Lung (tissue), 12 donors: ENCODE measurements around the gene LRIT1. TPM values are rescaled to one million over a fixed set of nuclear protein-coding genes. Genes with fewer than 3 reads are reported as not detected.

Experiments used
- ATAC-seq: fragments of 200-7000 bp; cut with Tn5 transposase; one replicate; pipeline ENCODE4 v1.9.1; 2020; ENCODE audit warnings: moderate number of reproducible peaks; ENCODE audit not compliant: insufficient read depth, low FRiP score
- DNase-seq, 3 donors: peaks; one replicate each; pipeline ENCODE4 v3.0.0-alpha.2; 2013 to 2017
- H3K27ac ChIP-seq, 2 donors: one replicate each; pipeline ENCODE4 v1.5.1; 2013; ENCODE audit warnings: mild to moderate bottlenecking in 2 of 2, moderate library complexity in 2 of 2, control low read depth in 1 of 2, inconsistent platforms in 1 of 2, low read depth in 1 of 2, low read length in 1 of 2
- H3K27me3 ChIP-seq, 3 donors: one replicate each; pipeline ENCODE4 v1.5.1; 2013; ENCODE audit warnings: low read length in 2 of 3; ENCODE audit not compliant: control insufficient read depth in 3 of 3, insufficient read depth in 3 of 3
- H3K36me3 ChIP-seq, 4 donors: one replicate each; pipeline ENCODE4 v1.5.1; 2013; ENCODE audit warnings: low read length in 4 of 4, mild to moderate bottlenecking in 1 of 4, moderate library complexity in 1 of 4; ENCODE audit not compliant: control insufficient read depth in 4 of 4, insufficient read depth in 4 of 4
- H3K4me1 ChIP-seq, 5 donors: one replicate each; pipeline ENCODE4 v1.5.1; 2013; ENCODE audit warnings: low read length in 5 of 5, mild to moderate bottlenecking in 2 of 5, moderate library complexity in 1 of 5; ENCODE audit not compliant: control insufficient read depth in 5 of 5, insufficient read depth in 5 of 5
- H3K4me3 ChIP-seq: one replicate; pipeline ENCODE4 v1.5.1; 2013; ENCODE audit warnings: mild to moderate bottlenecking, control low read depth, moderate library complexity
- H3K9ac ChIP-seq, 2 donors: one replicate each; pipeline ENCODE4 v1.5.1; 2013; ENCODE audit warnings: low read length in 2 of 2, control low read depth in 1 of 2; ENCODE audit not compliant: insufficient read depth in 1 of 2
- H3K9me3 ChIP-seq, 4 donors: one replicate each; pipeline ENCODE4 v1.5.1; 2013; ENCODE audit warnings: low read length in 3 of 4, mild to moderate bottlenecking in 1 of 4, moderate library complexity in 1 of 4; ENCODE audit not compliant: control insufficient read depth in 4 of 4, insufficient read depth in 3 of 4
- CTCF ChIP-seq: IDR thresholded peaks from 2 replicates; pipeline ENCODE4 v1.5.1; 2012; ENCODE audit warnings: mild to moderate bottlenecking; ENCODE audit errors: control extremely low read depth, extremely low read depth
- WGBS, 2 donors: extraction: QIAGEN DNeasy Blood & Tissue Kit; methylation state at CpG; one replicate each; pipeline ENCODE4 v1.1.7; 2013; 5-methylcytosine and 5-hydroxymethylcytosine counted together
- polyA plus RNA-seq, 2 donors: library from polyadenylated mRNA; stranded (reverse); fragments of 200-250 nt; gene quantifications; one replicate each; pipeline ENCODE4 v1.2.1, GENCODE V29; 2013
- total RNA-seq, 2 donors: library from RNA; depleted of rRNA in 1 of 2; stranded (reverse); fragments of >200 nt in 1 of 2; gene quantifications; one replicate each; pipeline ENCODE4 v1.2.1, GENCODE V29; 2014 to 2021
- donor health status: control.
- donor health status: control.
- donor health status: Bipolar disorder and iron deficiency.
- donor health status: healthy.
- donor health status: DM: yes; HTN: yes; CAD: no.

LRIT1 gene
- total and polyA plus RNA-seq, 4 donors: not detected

GRCh38 chr10:84200537-84201243, 40.7 kb downstream of the LRIT1 start:
- no peak for ATAC-seq
- 72 to 83% methylated on average over 11 of the region's 11 CpGs for WGBS, 2 donors

GRCh38 chr10:84198206-84198915, 43.0 kb downstream of the LRIT1 start:
- H3K9ac ChIP-seq: no peak overlapping the region
- no peaks in the 10 kb centered on the region for H3K9me3 ChIP-seq
- no peaks in the 10 kb centered on the region for H3K36me3 ChIP-seq
- no peak for ATAC-seq
- H3K4me1 ChIP-seq: peaks cover 0 to 6% (median 0%) of the 10 kb centered on the region in 5 donors
- H3K27ac ChIP-seq: no peak overlapping the region
- peaks cover 0 to 43% (median 25%) of the 10 kb centered on the region in 3 donors for H3K27me3 ChIP-seq
- 84 to 92% methylated on average over 7 of the region's 7 CpGs for WGBS, 2 donors
- no peak overlapping the region for H3K4me3 ChIP-seq
- no peak for DNase-seq
- no peak for TF ChIP-seq CTCF

More at GRCh38 chr10:84200537-84201243, 40.7 kb downstream of the LRIT1 start:
- H3K36me3 ChIP-seq: no peaks in the 10 kb centered on the region
- no peak overlapping the region for H3K27ac ChIP-seq
- no peak for TF ChIP-seq CTCF
- H3K27me3 ChIP-seq: peaks cover 0 to 23% (median 6%) of the 10 kb centered on the region in 3 donors
- H3K4me3 ChIP-seq: no peak overlapping the region
- H3K4me1 ChIP-seq: no peaks in the 10 kb centered on the region
- no peak overlapping the region for H3K9ac ChIP-seq
- H3K9me3 ChIP-seq: no peaks in the 10 kb centered on the region
- no peak for DNase-seq

GRCh38 chr10:84197643-84198042, 43.7 kb downstream of the LRIT1 start:
- no peak for TF ChIP-seq CTCF
- H3K4me3 ChIP-seq: no peak overlapping the region
- H3K9me3 ChIP-seq: no peaks in the 10 kb centered on the region
- ATAC-seq (no peak), DNase-seq (no peak)
- H3K27ac ChIP-seq: no peak overlapping the region
- 78 to 87% methylated on average over 5 of the region's 5 CpGs for WGBS, 2 donors
- H3K27me3 ChIP-seq: peaks cover 0 to 50% (median 31%) of the 10 kb centered on the region in 3 donors
- peaks cover 0 to 6% (median 0%) of the 10 kb centered on the region in 5 donors for H3K4me1 ChIP-seq
- H3K36me3 ChIP-seq: no peaks in the 10 kb centered on the region
- H3K9ac ChIP-seq: no peak overlapping the region
